ENCODE data around the gene SLC25A13. TPM values are rescaled to one million over a fixed set of nuclear protein-coding genes. Genes with fewer than 3 reads are reported as not detected.

The SLC25A13 gene
- total RNA-seq, 2 experiments from 2014 or later, result 9.1 to 10.7 TPM

GRCh38 chr7:96315125-96315512, 6.8 kb downstream of the SLC25A13 start:
- DNase-seq, result no peak
- Mint-ChIP-seq H3K27ac (no peak overlapping the region), H3K27me3 (no peaks in the 10 kb centered on the region), H3K4me3 (no peak overlapping the region), H3K9me3 (no peaks in the 10 kb centered on the region), H3K4me1 (peaks cover 5% of the 10 kb centered on the region), H3K36me3 (peaks cover 10% of the 10 kb centered on the region)
- POLR2A ChIA-PET, result no interaction called here
- ATAC-seq (ENCODE audit: low read depth), result no peak

DNA sequence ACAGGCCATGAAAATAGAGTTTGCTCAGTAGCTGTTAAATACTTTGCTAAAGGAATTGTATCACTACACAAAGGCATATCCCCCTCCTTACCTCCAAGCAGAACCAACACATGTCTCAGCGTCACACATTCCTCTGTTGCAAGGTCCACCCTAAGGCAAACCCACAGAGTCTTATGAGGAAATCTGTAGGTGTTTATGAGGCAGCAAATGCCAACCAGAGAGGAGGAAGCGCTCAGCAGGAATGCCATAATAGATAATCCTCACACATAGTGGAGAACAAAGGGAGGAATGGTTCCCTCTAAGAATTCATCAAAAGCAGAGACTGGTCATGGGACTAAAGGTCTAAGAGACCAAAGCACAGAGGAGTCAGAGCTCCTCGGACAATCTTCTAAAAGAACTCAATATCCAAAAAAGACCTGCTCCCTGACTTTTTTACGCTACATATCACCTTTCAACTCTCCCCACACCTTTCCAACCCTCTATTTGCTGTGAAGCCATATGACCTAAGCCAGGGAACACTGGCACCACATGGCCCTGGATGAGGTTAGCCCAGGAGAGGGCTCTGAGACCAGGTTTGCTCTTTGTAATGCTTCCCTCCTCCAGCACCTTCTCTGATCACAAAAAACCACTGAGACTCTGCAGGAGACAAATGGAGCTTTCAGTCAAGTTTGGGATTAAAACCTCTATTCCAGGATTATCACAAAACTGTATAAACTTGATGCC, 7.3 kb downstream of the SLC25A13 start:
- H3K27ac Mint-ChIP-seq, result no peak overlapping the region
- H3K27me3 Mint-ChIP-seq, result no peaks in the 10 kb centered on the region
- POLR2A ChIA-PET, result no interaction called here
- H3K9me3 Mint-ChIP-seq, result no peaks in the 10 kb centered on the region
- DNase-seq (no peak), ATAC-seq (ENCODE audit: low read depth) (no peak)
- H3K36me3 Mint-ChIP-seq, result peaks cover 10% of the 10 kb centered on the region
- no peak overlapping the region for H3K4me3 Mint-ChIP-seq
- H3K4me1 Mint-ChIP-seq, result peaks cover 2% of the 10 kb centered on the region

- ATAC-seq (ENCODE audit: low read depth), result no peak
- no peaks in the 10 kb centered on the region for H3K27me3 Mint-ChIP-seq
- H3K4me3 Mint-ChIP-seq, result no peak overlapping the region
- no peaks in the 10 kb centered on the region for H3K9me3 Mint-ChIP-seq
- H3K36me3 Mint-ChIP-seq, result peaks cover 10% of the 10 kb centered on the region
- DNase-seq, result no peak
- POLR2A ChIA-PET, result no interaction called here
- peaks cover 2% of the 10 kb centered on the region for H3K4me1 Mint-ChIP-seq
- no peak overlapping the region for H3K27ac Mint-ChIP-seq
Observed at GRCh38 chr7:96313940-96314339, 8.0 kb downstream of the SLC25A13 start.

- no peak for DNase-seq
- Mint-ChIP-seq H3K36me3 (peaks cover 10% of the 10 kb centered on the region), H3K27me3 (no peaks in the 10 kb centered on the region), H3K27ac (no peak overlapping the region), H3K4me3 (no peak overlapping the region), H3K9me3 (no peaks in the 10 kb centered on the region), H3K4me1 (peaks cover 4% of the 10 kb centered on the region)
- no peak for ATAC-seq (ENCODE audit: low read depth)
- POLR2A ChIA-PET, result no interaction called here
Observed at GRCh38 chr7:96312502-96312901, 9.4 kb downstream of the SLC25A13 start.

DNA sequence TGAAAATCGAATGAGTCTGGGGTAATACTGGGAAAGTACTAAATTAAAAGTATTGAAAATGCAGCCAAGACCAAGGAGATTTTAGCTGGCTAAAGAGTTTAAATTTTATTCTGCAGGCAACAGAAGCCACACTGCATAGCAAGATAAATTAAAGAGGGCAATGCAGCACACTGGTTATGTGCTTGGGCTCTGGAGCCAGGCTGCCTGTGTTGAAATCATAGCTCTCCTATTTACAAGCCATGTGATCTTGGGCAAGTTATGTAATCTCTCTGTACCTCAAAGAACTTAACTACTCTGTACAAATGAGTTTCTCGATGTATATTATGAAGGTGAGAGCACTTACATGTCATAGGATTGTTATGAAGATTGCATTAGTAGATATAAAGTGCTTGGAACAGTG, 9.9 kb downstream of the SLC25A13 start:
- Mint-ChIP-seq H3K4me3 (no peak overlapping the region), H3K9me3 (no peaks in the 10 kb centered on the region), H3K36me3 (peaks cover 10% of the 10 kb centered on the region), H3K27me3 (no peaks in the 10 kb centered on the region), H3K27ac (no peak overlapping the region), H3K4me1 (peaks cover 4% of the 10 kb centered on the region)
- POLR2A ChIA-PET, result no interaction called here
- ATAC-seq (ENCODE audit: low read depth), result no peak
- no peak for DNase-seq

DNA sequence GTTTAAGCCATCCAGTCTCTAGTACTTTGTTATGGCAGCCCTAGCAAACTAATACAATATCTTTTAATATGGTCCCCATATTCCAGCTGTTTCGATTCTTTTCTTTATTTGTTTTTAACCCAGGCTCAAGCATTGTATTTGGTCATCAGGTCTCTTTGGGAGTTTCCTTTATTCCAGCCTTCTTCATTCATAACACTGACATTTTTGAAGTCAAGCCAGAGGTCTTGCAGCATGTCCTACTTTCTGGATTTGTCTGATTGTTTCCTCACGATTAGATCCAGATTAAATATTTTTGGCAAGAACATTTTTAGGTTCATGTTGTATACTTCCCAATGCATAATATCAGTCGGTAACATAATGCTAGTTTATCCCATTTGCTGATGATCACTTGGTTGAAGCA, 11.8 kb downstream of the SLC25A13 start:
- no peaks in the 10 kb centered on the region for H3K27me3 Mint-ChIP-seq
- no peaks in the 10 kb centered on the region for H3K9me3 Mint-ChIP-seq
- DNase-seq (no peak), ATAC-seq (ENCODE audit: low read depth) (no peak)
- POLR2A ChIA-PET, result no interaction called here
- no peak overlapping the region for H3K27ac Mint-ChIP-seq
- no peak overlapping the region for H3K4me3 Mint-ChIP-seq
- peaks cover 10% of the 10 kb centered on the region for H3K4me1 Mint-ChIP-seq
- H3K36me3 Mint-ChIP-seq, result peaks cover 13% of the 10 kb centered on the region

GRCh38 chr7:96308950-96309263, 13.0 kb downstream of the SLC25A13 start:
- Mint-ChIP-seq H3K4me1 (peaks cover 14% of the 10 kb centered on the region), H3K9me3 (no peaks in the 10 kb centered on the region), H3K27me3 (no peaks in the 10 kb centered on the region), H3K27ac (no peak overlapping the region), H3K36me3 (peaks cover 11% of the 10 kb centered on the region), H3K4me3 (no peak overlapping the region)
- POLR2A ChIA-PET, result no interaction called here
- ATAC-seq (ENCODE audit: low read depth) (no peak), DNase-seq (no peak)

GRCh38 chr7:96308253-96308949, 13.5 kb downstream of the SLC25A13 start:
- DNase-seq (no peak), ATAC-seq (ENCODE audit: low read depth) (no peak)
- H3K36me3 Mint-ChIP-seq, result peaks cover 9% of the 10 kb centered on the region
- POLR2A ChIA-PET, result no interaction called here
- peaks cover 15% of the 10 kb centered on the region for H3K4me1 Mint-ChIP-seq
- no peak overlapping the region for H3K27ac Mint-ChIP-seq
- H3K27me3 Mint-ChIP-seq, result no peaks in the 10 kb centered on the region
- H3K9me3 Mint-ChIP-seq, result no peaks in the 10 kb centered on the region
- H3K4me3 Mint-ChIP-seq, result no peak overlapping the region

- no peak for DNase-seq
- ATAC-seq (ENCODE audit: low read depth), result no peak
- no peaks in the 10 kb centered on the region for H3K27me3 Mint-ChIP-seq
- POLR2A ChIA-PET, result no interaction called here
- H3K27ac Mint-ChIP-seq, result peak overlapping the region; percentile 19
- peaks cover 4% of the 10 kb centered on the region for H3K36me3 Mint-ChIP-seq
- peaks cover 15% of the 10 kb centered on the region for H3K4me1 Mint-ChIP-seq
- H3K4me3 Mint-ChIP-seq, result no peak overlapping the region
- no peaks in the 10 kb centered on the region for H3K9me3 Mint-ChIP-seq
Observed at GRCh38 chr7:96306385-96307125, 15.3 kb downstream of the SLC25A13 start.

GRCh38 chr7:96305915-96306314, 16.0 kb downstream of the SLC25A13 start:
- H3K9me3 Mint-ChIP-seq, result no peaks in the 10 kb centered on the region
- DNase-seq, result no peak
- no peaks in the 10 kb centered on the region for H3K27me3 Mint-ChIP-seq
- no peak overlapping the region for H3K4me3 Mint-ChIP-seq
- POLR2A ChIA-PET, result no interaction called here
- H3K27ac Mint-ChIP-seq, result no peak overlapping the region
- no peak for ATAC-seq (ENCODE audit: low read depth)
- peaks cover 4% of the 10 kb centered on the region for H3K36me3 Mint-ChIP-seq
- peaks cover 15% of the 10 kb centered on the region for H3K4me1 Mint-ChIP-seq

DNA sequence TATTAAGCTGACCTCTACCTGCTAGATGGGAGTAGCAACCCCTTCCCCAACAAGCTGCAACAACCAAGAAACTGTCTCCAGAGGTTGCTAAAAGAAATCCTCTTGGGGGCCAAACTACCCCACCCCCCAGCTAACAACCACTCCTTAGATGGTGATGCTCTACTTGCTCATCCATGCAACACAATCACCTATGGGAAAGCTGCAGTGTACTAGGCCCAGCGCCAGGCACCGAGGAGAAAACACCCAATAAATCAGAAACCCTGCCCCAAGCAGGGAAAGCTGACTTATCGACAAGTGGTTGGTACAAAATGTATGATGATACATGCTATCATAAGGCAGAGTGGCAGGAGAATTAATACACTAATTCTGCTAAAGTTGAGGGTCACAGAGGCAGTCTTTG, 17.3 kb downstream of the SLC25A13 start:
- ATAC-seq (ENCODE audit: low read depth) (no peak), DNase-seq (no peak)
- Mint-ChIP-seq H3K27ac (no peak overlapping the region), H3K4me3 (no peak overlapping the region), H3K27me3 (no peaks in the 10 kb centered on the region), H3K36me3 (peaks cover 7% of the 10 kb centered on the region), H3K4me1 (peaks cover 15% of the 10 kb centered on the region), H3K9me3 (no peaks in the 10 kb centered on the region)
- POLR2A ChIA-PET, result no interaction called here

GRCh38 chr7:96303686-96304443, 18.0 kb downstream of the SLC25A13 start:
- Mint-ChIP-seq H3K9me3 (no peaks in the 10 kb centered on the region), H3K27me3 (no peaks in the 10 kb centered on the region), H3K4me3 (no peak overlapping the region), H3K4me1 (peaks cover 15% of the 10 kb centered on the region), H3K36me3 (peaks cover 7% of the 10 kb centered on the region), H3K27ac (no peak overlapping the region)
- POLR2A ChIA-PET, result no interaction called here
- ATAC-seq (ENCODE audit: low read depth), result no peak
- DNase-seq, result no peak

GRCh38 chr7:96303105-96303685, 18.7 kb downstream of the SLC25A13 start:
- Mint-ChIP-seq H3K27ac (no peak overlapping the region), H3K9me3 (no peaks in the 10 kb centered on the region), H3K4me3 (no peak overlapping the region), H3K36me3 (peaks cover 7% of the 10 kb centered on the region), H3K27me3 (no peaks in the 10 kb centered on the region), H3K4me1 (peaks cover 12% of the 10 kb centered on the region)
- POLR2A ChIA-PET, result no interaction called here
- DNase-seq (no peak), ATAC-seq (ENCODE audit: low read depth) (no peak)

All from activated naive CD8-positive, alpha-beta T cell treated with anti-CD3 and anti-CD28 coated beads, Interleukin-2, amount 10 ng/mL, durations not matched to agents 7 days and 5 days (primary cell).